GM23248 (cell line): Measurements from ENCODE around the gene TBX6.

ENCODE experiments used
- EZH2 ChIP-seq: fragments of 200-600 bp; sonication (generic); IDR thresholded peaks from 2 replicates; pipeline ENCODE4 v1.6.1; 2018; ENCODE audit warnings: antibody characterized with exemption, mild to moderate bottlenecking; ENCODE audit not compliant: insufficient read depth, poor library complexity, severe bottlenecking
- EZH2phosphoT487 ChIP-seq: fragments of 200-600 bp; sonication (generic); IDR thresholded peaks from 2 replicates; pipeline ENCODE4 v1.6.1; 2018; ENCODE audit warnings: antibody characterized with exemption, moderate library complexity, mild to moderate bottlenecking, low read depth; ENCODE audit not compliant: insufficient read depth

GRCh38 chr16:30117768-30118167, 26.0 kb upstream of the TBX6 start:
- TF ChIP-seq EZH2 (no peak), EZH2phosphoT487 (no peak)
